ENCODE results near the gene MMP14. TPM values are rescaled to one million over a fixed set of nuclear protein-coding genes. Genes with fewer than 3 reads are reported as not detected.

MMP14 gene
- total and polyA plus RNA-seq, 2 of the 13 experiments (the other 11 are each of a cell fraction or from before 2014, with no cell fraction given): 5.2 to 9.8 TPM

- TF ChIP-seq ZNF672 (CRISPR knock-in tag; IDR thresholded peaks at IDR 0.05) (no peak), CAMTA2 (CRISPR knock-in tag; IDR thresholded peaks at IDR 0.05; ENCODE audit: borderline replicate concordance) (peak; percentile 96), ZKSCAN8 (CRISPR knock-in tag; IDR thresholded peaks at IDR 0.05; ENCODE audit: borderline replicate concordance) (peak; percentile 81; the same call in 1 of the 2 replicates), ZXDC (CRISPR knock-in tag; IDR thresholded peaks at IDR 0.05) (0 out of 2 replicates have a peak, but pooled peaks have one; percentile 67), KDM2A (CRISPR knock-in tag; IDR thresholded peaks at IDR 0.05; ENCODE audit: borderline replicate concordance, low read depth) (peak; percentile 84; the same call in 1 of the 2 replicates), POLR2AphosphoS5 (IDR thresholded peaks at IDR 0.05; ENCODE audit: low read depth, low read length) (peak; percentile 100), ZNF770 (CRISPR knock-in tag; IDR thresholded peaks at IDR 0.05) (no peak), ZNF432 (CRISPR knock-in tag; IDR thresholded peaks at IDR 0.05; ENCODE audit: borderline replicate concordance) (no peak), THAP11 (CRISPR knock-in tag; IDR thresholded peaks at IDR 0.05) (peak; percentile 91), ZNF138 (CRISPR knock-in tag; IDR thresholded peaks at IDR 0.05; ENCODE audit: low read depth) (no peak), ZNF713 (CRISPR knock-in tag; IDR thresholded peaks at IDR 0.05) (peak; percentile 95), ZMAT3 (CRISPR knock-in tag; conservative IDR thresholded peaks at IDR 0.05) (0 out of 2 replicates have a peak, but pooled peaks have one; percentile 66), KIAA2018 (CRISPR knock-in tag; IDR thresholded peaks at IDR 0.05; ENCODE audit: borderline replicate concordance) (no peak), MTA3 (CRISPR knock-in tag; IDR thresholded peaks at IDR 0.05) (peak; percentile 80; the same call in 1 of the 2 replicates), ZC3H4 (CRISPR knock-in tag; IDR thresholded peaks at IDR 0.05; ENCODE audit: borderline replicate concordance) (no peak), ZSCAN21 (CRISPR knock-in tag; IDR thresholded peaks at IDR 0.05; ENCODE audit: borderline replicate concordance) (no peak; the same call in 1 of the 2 replicates)
Observed at GRCh38 chr14:22829661-22830442, 6.5 kb upstream of the MMP14 start, which contains the start of gene MRPL52 (continued).
